ENCODE results near the gene CCDC148.

Gene CCDC148

GRCh38 chr2:158381205-158381604, 75.3 kb downstream of the CCDC148 start:
- H3F3A ChIP-seq (ENCODE audit: control insufficient read depth, insufficient read depth), result no peaks in the 10 kb centered on the region
- H3K36me3 ChIP-seq (ENCODE audit: control insufficient read depth, low read length), result no peaks in the 10 kb centered on the region
- no peak overlapping the region for H3K27ac ChIP-seq (ENCODE audit: low read depth, low read length)
- H3K79me2 ChIP-seq (ENCODE audit: control insufficient read depth, low read length), result no peaks in the 10 kb centered on the region
- H3K27me3 ChIP-seq (ENCODE audit: control insufficient read depth, low read length), result no peaks in the 10 kb centered on the region
- H3K4me3 ChIP-seq (ENCODE audit: low read length), result no peak overlapping the region
- no peaks in the 10 kb centered on the region for H3K9me2 ChIP-seq (replicated peaks; ENCODE audit: control insufficient read depth, low read length)
- no peak overlapping the region for H3K4me2 ChIP-seq (ENCODE audit: low read length)
- no peaks in the 10 kb centered on the region for H4K20me1 ChIP-seq (ENCODE audit: control insufficient read depth, insufficient read depth, low read depth, low read length)
- no peaks in the 10 kb centered on the region for H3K4me1 ChIP-seq (ENCODE audit: control insufficient read depth, low read length)
- no peaks in the 10 kb centered on the region for H3K9me3 ChIP-seq (ENCODE audit: control insufficient read depth, insufficient read depth, low read length)
- TF ChIP-seq EZH2phosphoT487 (IDR thresholded peaks at IDR 0.05; ENCODE audit: borderline replicate concordance, low read length), result no peak
- TF ChIP-seq, protein P1, sequence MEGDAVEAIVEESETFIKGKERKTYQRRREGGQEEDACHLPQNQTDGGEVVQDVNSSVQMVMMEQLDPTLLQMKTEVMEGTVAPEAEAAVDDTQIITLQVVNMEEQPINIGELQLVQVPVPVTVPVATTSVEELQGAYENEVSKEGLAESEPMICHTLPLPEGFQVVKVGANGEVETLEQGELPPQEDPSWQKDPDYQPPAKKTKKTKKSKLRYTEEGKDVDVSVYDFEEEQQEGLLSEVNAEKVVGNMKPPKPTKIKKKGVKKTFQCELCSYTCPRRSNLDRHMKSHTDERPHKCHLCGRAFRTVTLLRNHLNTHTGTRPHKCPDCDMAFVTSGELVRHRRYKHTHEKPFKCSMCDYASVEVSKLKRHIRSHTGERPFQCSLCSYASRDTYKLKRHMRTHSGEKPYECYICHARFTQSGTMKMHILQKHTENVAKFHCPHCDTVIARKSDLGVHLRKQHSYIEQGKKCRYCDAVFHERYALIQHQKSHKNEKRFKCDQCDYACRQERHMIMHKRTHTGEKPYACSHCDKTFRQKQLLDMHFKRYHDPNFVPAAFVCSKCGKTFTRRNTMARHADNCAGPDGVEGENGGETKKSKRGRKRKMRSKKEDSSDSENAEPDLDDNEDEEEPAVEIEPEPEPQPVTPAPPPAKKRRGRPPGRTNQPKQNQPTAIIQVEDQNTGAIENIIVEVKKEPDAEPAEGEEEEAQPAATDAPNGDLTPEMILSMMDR (IDR thresholded peaks at IDR 0.05; ENCODE audit: low read depth, low read length, poor library complexity, severe bottlenecking), result no peak

- H3K9me2 ChIP-seq (replicated peaks; ENCODE audit: control insufficient read depth, low read length), result no peaks in the 10 kb centered on the region
- H3K27ac ChIP-seq (ENCODE audit: low read depth, low read length), result no peak overlapping the region
- TF ChIP-seq, protein P1 (IDR thresholded peaks at IDR 0.05; ENCODE audit: low read depth, low read length, poor library complexity, severe bottlenecking), result no peak
- no peak for TF ChIP-seq EZH2phosphoT487 (IDR thresholded peaks at IDR 0.05; ENCODE audit: borderline replicate concordance, low read length)
- H3K36me3 ChIP-seq (ENCODE audit: control insufficient read depth, low read length), result no peaks in the 10 kb centered on the region
- no peak overlapping the region for H3K4me2 ChIP-seq (ENCODE audit: low read length)
- no peaks in the 10 kb centered on the region for H3K27me3 ChIP-seq (ENCODE audit: control insufficient read depth, low read length)
- H3K4me3 ChIP-seq (ENCODE audit: low read length), result no peak overlapping the region
- H4K20me1 ChIP-seq (ENCODE audit: control insufficient read depth, insufficient read depth, low read depth, low read length), result no peaks in the 10 kb centered on the region
- no peaks in the 10 kb centered on the region for H3F3A ChIP-seq (ENCODE audit: control insufficient read depth, insufficient read depth)
- H3K79me2 ChIP-seq (ENCODE audit: control insufficient read depth, low read length), result no peaks in the 10 kb centered on the region
- H3K9me3 ChIP-seq (ENCODE audit: control insufficient read depth, insufficient read depth, low read length), result no peaks in the 10 kb centered on the region
- H3K4me1 ChIP-seq (ENCODE audit: control insufficient read depth, low read length), result no peaks in the 10 kb centered on the region
Measured at GRCh38 chr2:158380746-158381145, 75.8 kb downstream of the CCDC148 start.

GRCh38 chr2:158378926-158379325, 77.6 kb downstream of the CCDC148 start:
- Histone ChIP-seq H3K79me2 (ENCODE audit: control insufficient read depth, low read length) (no peaks in the 10 kb centered on the region), H3K36me3 (ENCODE audit: control insufficient read depth, low read length) (no peaks in the 10 kb centered on the region), H3F3A (ENCODE audit: control insufficient read depth, insufficient read depth) (no peaks in the 10 kb centered on the region), H3K9me3 (ENCODE audit: control insufficient read depth, insufficient read depth, low read length) (no peaks in the 10 kb centered on the region), H3K4me1 (ENCODE audit: control insufficient read depth, low read length) (no peaks in the 10 kb centered on the region), H4K20me1 (ENCODE audit: control insufficient read depth, insufficient read depth, low read depth, low read length) (no peaks in the 10 kb centered on the region), H3K4me2 (ENCODE audit: low read length) (no peak overlapping the region), H3K27me3 (ENCODE audit: control insufficient read depth, low read length) (no peaks in the 10 kb centered on the region), H3K9me2 (replicated peaks; ENCODE audit: control insufficient read depth, low read length) (no peaks in the 10 kb centered on the region), H3K4me3 (ENCODE audit: low read length) (no peak overlapping the region), H3K27ac (ENCODE audit: low read depth, low read length) (no peak overlapping the region)
- TF ChIP-seq, protein P1 (IDR thresholded peaks at IDR 0.05; ENCODE audit: low read depth, low read length, poor library complexity, severe bottlenecking), result no peak
- no peak for TF ChIP-seq EZH2phosphoT487 (IDR thresholded peaks at IDR 0.05; ENCODE audit: borderline replicate concordance, low read length)

- Histone ChIP-seq H3K9me3 (ENCODE audit: control insufficient read depth, insufficient read depth, low read length) (no peaks in the 10 kb centered on the region), H3K4me2 (ENCODE audit: low read length) (no peak overlapping the region), H3K27me3 (ENCODE audit: control insufficient read depth, low read length) (no peaks in the 10 kb centered on the region), H3K4me1 (ENCODE audit: control insufficient read depth, low read length) (no peaks in the 10 kb centered on the region), H3K9me2 (replicated peaks; ENCODE audit: control insufficient read depth, low read length) (no peaks in the 10 kb centered on the region), H3F3A (ENCODE audit: control insufficient read depth, insufficient read depth) (no peaks in the 10 kb centered on the region), H3K27ac (ENCODE audit: low read depth, low read length) (no peak overlapping the region), H3K79me2 (ENCODE audit: control insufficient read depth, low read length) (no peaks in the 10 kb centered on the region), H3K36me3 (ENCODE audit: control insufficient read depth, low read length) (no peaks in the 10 kb centered on the region), H4K20me1 (ENCODE audit: control insufficient read depth, insufficient read depth, low read depth, low read length) (no peaks in the 10 kb centered on the region), H3K4me3 (ENCODE audit: low read length) (no peak overlapping the region)
- TF ChIP-seq, protein P1 (IDR thresholded peaks at IDR 0.05; ENCODE audit: low read depth, low read length, poor library complexity, severe bottlenecking), result no peak
- no peak for TF ChIP-seq EZH2phosphoT487 (IDR thresholded peaks at IDR 0.05; ENCODE audit: borderline replicate concordance, low read length)
Measured at GRCh38 chr2:158366342-158366741, 90.2 kb downstream of the CCDC148 start.
